Choroid plexus epithelial cell (primary cell): Measurements from ENCODE around the gene HSPG2.
"Not testable (repeated sequence)": the region's sequence is repeated elsewhere in the genome, so short reads cannot be mapped to it uniquely, and the experiment has no call there.

Experiments used
- DNase-seq: peaks from one replicate; pipeline ENCODE4 v3.0.0-alpha.2; 2010; ENCODE audit warnings: low read depth
- H3K4me3 ChIP-seq: 2 replicates; pipeline ENCODE4 v1.5.1; 2011; ENCODE audit warnings: low read depth, mild to moderate bottlenecking, control low read depth, low read length, moderate library complexity
- TF ChIP-seq, protein P1 (sequence below): conservative IDR thresholded peaks from 2 replicates; pipeline ENCODE4 v1.5.1; 2011; ENCODE audit warnings: low read depth, mild to moderate bottlenecking, control low read depth, inconsistent platforms, low read length, moderate library complexity

The HSPG2 gene

DNA sequence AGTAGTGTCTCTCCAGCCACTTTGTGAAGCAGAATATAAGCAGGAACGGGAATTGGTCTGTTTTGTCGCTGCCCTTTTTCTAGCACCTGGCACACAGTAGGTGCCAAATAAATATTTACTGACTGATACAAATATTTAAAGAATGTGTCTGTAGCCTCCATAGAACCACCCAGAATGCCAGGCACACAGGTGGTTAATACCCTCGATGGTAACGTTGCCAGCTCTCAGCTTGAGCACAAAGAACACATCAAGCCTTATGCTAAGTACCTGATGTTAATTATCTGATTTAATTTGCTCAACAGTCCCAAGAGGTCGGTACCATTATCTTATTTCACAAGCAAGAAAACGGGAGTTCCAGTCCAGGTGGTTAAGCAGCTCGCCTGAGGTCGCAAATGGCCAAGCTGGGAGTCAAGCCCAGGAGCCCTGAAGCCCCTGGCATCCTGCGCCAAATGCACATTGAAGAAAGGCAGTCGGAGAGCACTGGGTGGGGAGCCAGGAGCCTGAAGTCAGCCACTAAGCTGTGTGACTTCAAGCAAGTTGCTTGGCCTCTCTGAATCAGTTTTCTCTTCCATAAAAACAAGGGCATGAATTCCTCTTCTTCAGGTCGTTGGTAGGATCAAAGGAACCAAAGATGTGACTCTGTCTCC lies 26.4 kb downstream of the HSPG2 start:
- TF ChIP-seq, protein P1, sequence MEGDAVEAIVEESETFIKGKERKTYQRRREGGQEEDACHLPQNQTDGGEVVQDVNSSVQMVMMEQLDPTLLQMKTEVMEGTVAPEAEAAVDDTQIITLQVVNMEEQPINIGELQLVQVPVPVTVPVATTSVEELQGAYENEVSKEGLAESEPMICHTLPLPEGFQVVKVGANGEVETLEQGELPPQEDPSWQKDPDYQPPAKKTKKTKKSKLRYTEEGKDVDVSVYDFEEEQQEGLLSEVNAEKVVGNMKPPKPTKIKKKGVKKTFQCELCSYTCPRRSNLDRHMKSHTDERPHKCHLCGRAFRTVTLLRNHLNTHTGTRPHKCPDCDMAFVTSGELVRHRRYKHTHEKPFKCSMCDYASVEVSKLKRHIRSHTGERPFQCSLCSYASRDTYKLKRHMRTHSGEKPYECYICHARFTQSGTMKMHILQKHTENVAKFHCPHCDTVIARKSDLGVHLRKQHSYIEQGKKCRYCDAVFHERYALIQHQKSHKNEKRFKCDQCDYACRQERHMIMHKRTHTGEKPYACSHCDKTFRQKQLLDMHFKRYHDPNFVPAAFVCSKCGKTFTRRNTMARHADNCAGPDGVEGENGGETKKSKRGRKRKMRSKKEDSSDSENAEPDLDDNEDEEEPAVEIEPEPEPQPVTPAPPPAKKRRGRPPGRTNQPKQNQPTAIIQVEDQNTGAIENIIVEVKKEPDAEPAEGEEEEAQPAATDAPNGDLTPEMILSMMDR: no peak
- H3K4me3 ChIP-seq: no peak overlapping the region
- DNase-seq: no peak

- TF ChIP-seq, protein P1: no peak
- peak; percentile 35 for DNase-seq
- H3K4me3 ChIP-seq: no peak overlapping the region
Observed at GRCh38 chr1:21909787-21910503, 27.2 kb downstream of the HSPG2 start.

DNA sequence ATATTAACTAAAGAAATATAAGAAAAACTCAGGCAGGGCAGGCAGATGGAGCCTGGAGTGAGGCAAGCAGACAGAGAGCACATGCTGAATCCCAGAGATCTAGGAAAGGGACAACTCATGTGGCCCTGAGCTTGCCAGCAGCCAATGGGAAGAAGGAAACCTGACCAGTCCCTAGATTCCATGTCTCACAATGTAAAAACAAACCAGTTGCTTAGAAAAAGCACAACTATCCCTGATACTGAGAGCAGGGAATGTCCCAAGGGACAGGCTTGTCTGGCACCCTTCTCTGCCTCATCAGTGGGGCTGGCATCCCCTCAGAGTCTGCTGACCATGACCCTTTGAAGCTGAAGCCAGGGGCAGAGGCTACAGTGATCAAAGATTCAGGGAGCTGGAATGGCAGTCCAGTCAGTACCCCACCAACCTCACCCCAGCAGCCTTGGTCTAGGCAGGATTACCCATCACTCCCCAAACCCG lies 27.8 kb downstream of the HSPG2 start:
- H3K4me3 ChIP-seq: no peak overlapping the region
- TF ChIP-seq, protein P1: no peak
- peak; percentile 47 for DNase-seq

DNA sequence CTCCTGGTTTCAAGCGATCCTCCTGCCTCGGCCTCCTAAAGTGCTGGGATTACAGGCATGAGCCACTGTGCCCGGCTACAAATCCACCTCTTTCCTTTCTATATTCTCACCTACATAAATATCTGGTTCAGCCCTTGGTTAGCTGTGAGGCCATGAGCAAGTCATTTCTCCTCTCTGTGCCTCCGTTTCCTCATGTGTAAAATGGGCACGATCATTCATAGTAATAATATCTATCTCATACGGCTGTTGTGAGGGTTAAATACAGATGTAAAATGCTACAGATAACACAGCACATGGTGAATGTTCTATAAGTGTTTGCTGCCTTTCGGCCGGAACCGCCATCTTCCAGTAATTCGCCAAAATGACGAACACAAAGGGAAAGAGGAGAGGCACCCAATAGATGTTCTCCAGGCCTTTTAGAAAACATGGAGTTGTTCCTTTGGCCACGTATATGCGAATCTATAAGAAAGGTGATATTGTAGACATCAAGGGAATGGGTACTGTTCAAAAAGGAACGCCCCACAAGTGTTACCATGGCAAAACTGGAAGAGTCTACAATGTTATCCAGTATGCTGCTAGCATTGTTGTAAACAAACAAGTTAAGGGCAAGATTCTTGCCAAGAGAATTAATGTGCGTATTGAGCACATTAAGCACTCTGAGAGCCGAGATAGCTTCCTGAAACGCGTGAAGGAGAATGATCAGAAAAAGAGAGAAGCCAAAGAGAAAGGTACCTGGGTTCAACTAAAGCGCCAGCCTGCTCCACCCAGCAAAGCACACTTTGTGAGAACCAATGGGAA lies 29.2 kb downstream of the HSPG2 start:
- not testable (repeated sequence) for DNase-seq, H3K4me3 ChIP-seq

- no peak overlapping the region for H3K4me3 ChIP-seq
Observed at GRCh38 chr1:21907079-21907418, 30.1 kb downstream of the HSPG2 start.

DNA sequence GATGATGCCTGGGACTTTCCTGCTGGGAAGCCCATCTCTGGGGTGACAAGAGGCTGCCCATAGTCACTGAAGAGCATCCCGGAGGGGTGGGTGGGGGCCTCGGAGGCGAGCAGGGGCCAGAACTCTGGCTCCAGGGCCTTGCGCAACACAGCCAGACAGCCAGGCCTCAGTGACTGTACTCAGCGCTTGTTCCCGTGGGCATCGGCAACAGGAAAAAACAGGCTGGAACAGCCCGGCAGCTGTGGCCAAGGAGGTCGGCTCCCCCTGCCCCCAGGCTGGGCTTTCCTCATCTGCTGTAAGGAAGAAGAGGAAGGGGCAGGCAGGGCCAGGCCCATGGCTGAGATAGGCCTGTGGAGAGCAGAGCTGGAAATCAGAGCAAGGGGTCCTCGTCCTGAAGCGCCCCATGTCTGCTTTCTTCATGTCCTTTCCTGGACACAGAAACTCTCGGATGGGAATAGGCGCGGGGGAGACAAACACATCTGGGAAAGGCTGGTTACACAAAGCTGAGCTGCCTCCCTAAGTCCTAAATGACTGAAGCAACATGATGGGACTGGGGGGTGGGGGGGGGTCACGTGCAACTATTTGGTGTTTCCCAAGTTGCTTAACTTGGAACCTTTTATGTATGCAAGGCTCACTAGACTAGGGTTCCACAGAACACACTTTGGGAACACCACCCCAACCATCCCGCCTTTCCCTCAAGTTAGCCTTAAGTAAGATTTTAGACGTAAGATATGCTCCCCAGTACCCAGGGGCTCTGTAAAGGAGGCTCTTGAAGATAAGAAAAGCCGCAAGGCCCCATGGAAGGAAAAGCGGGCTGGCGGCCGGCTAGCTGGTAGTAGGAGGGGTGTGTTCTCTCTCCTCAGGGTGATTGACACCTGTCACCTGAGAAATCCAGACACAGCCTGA lies 30.7 kb downstream of the HSPG2 start:
- TF ChIP-seq, protein P1: no peak
- H3K4me3 ChIP-seq: no peak overlapping the region
- peak; percentile 70 for DNase-seq

More at GRCh38 chr1:21907079-21907418, 30.1 kb downstream of the HSPG2 start:
- TF ChIP-seq, protein P1: no peak
- no peak for DNase-seq
